ENCODE results near the gene MRPL17. TPM values are rescaled to one million over a fixed set of nuclear protein-coding genes. Genes with fewer than 3 reads are reported as not detected.

Gene MRPL17
- total and polyA plus RNA-seq, 9 of the 15 experiments (the other 6 are each of a cell fraction or from before 2014, with no cell fraction given): 33.9 to 81.6 (median 43.9) TPM

DNA sequence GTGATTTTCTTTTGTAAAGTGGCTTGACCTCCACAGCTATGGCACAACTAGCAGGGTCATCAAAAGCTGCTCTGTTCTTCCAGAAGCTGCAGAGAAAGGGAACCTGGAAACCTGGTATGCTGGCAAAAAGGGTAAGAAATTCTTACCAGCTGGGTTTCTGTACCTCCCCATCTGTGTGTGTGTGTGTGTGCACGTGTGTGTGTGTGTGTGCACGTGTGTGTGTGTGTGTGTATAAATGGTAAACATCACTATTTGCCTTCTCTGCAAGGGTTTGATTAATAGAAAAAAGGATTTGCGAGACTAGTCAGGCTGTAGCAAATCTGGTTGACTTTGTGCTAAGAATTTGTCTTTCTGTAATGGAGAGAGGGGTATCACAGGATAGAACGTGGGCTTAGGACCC, 4.7 kb upstream of the MRPL17 start:
- Histone ChIP-seq H3K4me1 (replicated peaks in 1 of 2; ENCODE audit: control insufficient read depth in 2 of 2, insufficient read depth in 2 of 2, low read length in 2 of 2) (peaks cover 6 to 9% of the 10 kb centered on the region in 2 experiments; a peak in 4 of 5 replicates), H3K79me2 (ENCODE audit: control insufficient read depth, insufficient read depth, low read length) (peaks cover 23% of the 10 kb centered on the region), H3K36me3 (ENCODE audit: control insufficient read depth, insufficient read depth, low read length) (no peaks in the 10 kb centered on the region), H3K9me3 (replicated peaks; ENCODE audit: control insufficient read depth, insufficient read depth, low read depth, low read length) (peaks cover 5% of the 10 kb centered on the region), H3K4me2 (ENCODE audit: insufficient read depth, low read length) (no peak overlapping the region), H3K27ac (ENCODE audit: extremely low read depth, low read depth, low read length) (no peak overlapping the region), H3K9ac (ENCODE audit: insufficient read depth in 1 of 2, low read depth in 2 of 2, low read length in 2 of 2) (no peak overlapping the region), H3K4me3 (no peak overlapping the region), H2AFZ (ENCODE audit: low read depth, low read length) (no peak overlapping the region), H4K20me1 (replicated peaks; ENCODE audit: control insufficient read depth, insufficient read depth, low read length) (no peaks in the 10 kb centered on the region), H3K27me3 (ENCODE audit: control insufficient read depth in 2 of 2, insufficient read depth in 2 of 2, low read length in 2 of 2) (no peaks in the 10 kb centered on the region), H3K9me1 (ENCODE audit: control insufficient read depth, insufficient read depth, low read length) (no peaks in the 10 kb centered on the region)
- intact Hi-C loops (cut with micrococcal nuclease) (no loop called here), in situ Hi-C loops (cut with MboI) (no loop called here)
- WGBS (ENCODE audit: insufficient coverage, low coverage, missing lambda C conversion rate): 35% methylated on average over 4 of the region's 4 CpGs
- CTCF ChIA-PET (ENCODE audit: low intra/inter-chr PET ratio): no interaction called here
- POLR2A ChIA-PET: interaction anchor here (1.0 to 4.0 kb wide), 2 partner anchors 14 to 157 kb away, joined by 4 to 11 read pairs; no protein-coding TSS in a partner anchor
- FAIRE-seq (no peak), DNase-seq (ENCODE audit: extremely low read depth in 1 of 4, low spot score in 3 of 4) (no peak), ATAC-seq (no peak)
- no TSS peak for BruUV-seq (replicated peaks)
- TF ChIP-seq, protein P1, sequence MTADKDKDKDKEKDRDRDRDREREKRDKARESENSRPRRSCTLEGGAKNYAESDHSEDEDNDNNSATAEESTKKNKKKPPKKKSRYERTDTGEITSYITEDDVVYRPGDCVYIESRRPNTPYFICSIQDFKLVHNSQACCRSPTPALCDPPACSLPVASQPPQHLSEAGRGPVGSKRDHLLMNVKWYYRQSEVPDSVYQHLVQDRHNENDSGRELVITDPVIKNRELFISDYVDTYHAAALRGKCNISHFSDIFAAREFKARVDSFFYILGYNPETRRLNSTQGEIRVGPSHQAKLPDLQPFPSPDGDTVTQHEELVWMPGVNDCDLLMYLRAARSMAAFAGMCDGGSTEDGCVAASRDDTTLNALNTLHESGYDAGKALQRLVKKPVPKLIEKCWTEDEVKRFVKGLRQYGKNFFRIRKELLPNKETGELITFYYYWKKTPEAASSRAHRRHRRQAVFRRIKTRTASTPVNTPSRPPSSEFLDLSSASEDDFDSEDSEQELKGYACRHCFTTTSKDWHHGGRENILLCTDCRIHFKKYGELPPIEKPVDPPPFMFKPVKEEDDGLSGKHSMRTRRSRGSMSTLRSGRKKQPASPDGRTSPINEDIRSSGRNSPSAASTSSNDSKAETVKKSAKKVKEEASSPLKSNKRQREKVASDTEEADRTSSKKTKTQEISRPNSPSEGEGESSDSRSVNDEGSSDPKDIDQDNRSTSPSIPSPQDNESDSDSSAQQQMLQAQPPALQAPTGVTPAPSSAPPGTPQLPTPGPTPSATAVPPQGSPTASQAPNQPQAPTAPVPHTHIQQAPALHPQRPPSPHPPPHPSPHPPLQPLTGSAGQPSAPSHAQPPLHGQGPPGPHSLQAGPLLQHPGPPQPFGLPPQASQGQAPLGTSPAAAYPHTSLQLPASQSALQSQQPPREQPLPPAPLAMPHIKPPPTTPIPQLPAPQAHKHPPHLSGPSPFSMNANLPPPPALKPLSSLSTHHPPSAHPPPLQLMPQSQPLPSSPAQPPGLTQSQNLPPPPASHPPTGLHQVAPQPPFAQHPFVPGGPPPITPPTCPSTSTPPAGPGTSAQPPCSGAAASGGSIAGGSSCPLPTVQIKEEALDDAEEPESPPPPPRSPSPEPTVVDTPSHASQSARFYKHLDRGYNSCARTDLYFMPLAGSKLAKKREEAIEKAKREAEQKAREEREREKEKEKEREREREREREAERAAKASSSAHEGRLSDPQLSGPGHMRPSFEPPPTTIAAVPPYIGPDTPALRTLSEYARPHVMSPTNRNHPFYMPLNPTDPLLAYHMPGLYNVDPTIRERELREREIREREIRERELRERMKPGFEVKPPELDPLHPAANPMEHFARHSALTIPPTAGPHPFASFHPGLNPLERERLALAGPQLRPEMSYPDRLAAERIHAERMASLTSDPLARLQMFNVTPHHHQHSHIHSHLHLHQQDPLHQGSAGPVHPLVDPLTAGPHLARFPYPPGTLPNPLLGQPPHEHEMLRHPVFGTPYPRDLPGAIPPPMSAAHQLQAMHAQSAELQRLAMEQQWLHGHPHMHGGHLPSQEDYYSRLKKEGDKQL (CRISPR knock-in tag; IDR thresholded peaks at IDR 0.05; ENCODE audit: borderline replicate concordance): no peak
- TF ChIP-seq HDAC3 (IDR thresholded peaks at IDR 0.05; ENCODE audit: borderline replicate concordance, partially characterized antibody): no peak
- no peak for TF ChIP-seq ZNF263 (CRISPR knock-in tag; IDR thresholded peaks at IDR 0.05; ENCODE audit: borderline replicate concordance)
- no peak for TF ChIP-seq PRMT5 (CRISPR knock-in tag; IDR thresholded peaks at IDR 0.05)
- TF ChIP-seq KAT7 (CRISPR knock-in tag; IDR thresholded peaks at IDR 0.05; ENCODE audit: borderline replicate concordance): no peak
- no peak for TF ChIP-seq HDGF (IDR thresholded peaks at IDR 0.05)
- no peak for TF ChIP-seq TEAD4 (IDR thresholded peaks at IDR 0.05; ENCODE audit: low read length)
- no peak for TF ChIP-seq TEAD4 (CRISPR knock-in tag; IDR thresholded peaks at IDR 0.05; ENCODE audit: borderline replicate concordance)
- TF ChIP-seq ZNF644 (tag; IDR thresholded peaks at IDR 0.05; ENCODE audit: low read depth): no peak
- TF ChIP-seq, protein P2, sequence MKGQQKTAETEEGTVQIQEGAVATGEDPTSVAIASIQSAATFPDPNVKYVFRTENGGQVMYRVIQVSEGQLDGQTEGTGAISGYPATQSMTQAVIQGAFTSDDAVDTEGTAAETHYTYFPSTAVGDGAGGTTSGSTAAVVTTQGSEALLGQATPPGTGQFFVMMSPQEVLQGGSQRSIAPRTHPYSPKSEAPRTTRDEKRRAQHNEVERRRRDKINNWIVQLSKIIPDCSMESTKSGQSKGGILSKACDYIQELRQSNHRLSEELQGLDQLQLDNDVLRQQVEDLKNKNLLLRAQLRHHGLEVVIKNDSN (CRISPR knock-in tag; IDR thresholded peaks at IDR 0.05): no peak
- TF ChIP-seq, protein P3, sequence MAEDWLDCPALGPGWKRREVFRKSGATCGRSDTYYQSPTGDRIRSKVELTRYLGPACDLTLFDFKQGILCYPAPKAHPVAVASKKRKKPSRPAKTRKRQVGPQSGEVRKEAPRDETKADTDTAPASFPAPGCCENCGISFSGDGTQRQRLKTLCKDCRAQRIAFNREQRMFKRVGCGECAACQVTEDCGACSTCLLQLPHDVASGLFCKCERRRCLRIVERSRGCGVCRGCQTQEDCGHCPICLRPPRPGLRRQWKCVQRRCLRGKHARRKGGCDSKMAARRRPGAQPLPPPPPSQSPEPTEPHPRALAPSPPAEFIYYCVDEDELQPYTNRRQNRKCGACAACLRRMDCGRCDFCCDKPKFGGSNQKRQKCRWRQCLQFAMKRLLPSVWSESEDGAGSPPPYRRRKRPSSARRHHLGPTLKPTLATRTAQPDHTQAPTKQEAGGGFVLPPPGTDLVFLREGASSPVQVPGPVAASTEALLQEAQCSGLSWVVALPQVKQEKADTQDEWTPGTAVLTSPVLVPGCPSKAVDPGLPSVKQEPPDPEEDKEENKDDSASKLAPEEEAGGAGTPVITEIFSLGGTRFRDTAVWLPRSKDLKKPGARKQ (CRISPR knock-in tag; IDR thresholded peaks at IDR 0.05): no peak
- TF ChIP-seq, protein P4, sequence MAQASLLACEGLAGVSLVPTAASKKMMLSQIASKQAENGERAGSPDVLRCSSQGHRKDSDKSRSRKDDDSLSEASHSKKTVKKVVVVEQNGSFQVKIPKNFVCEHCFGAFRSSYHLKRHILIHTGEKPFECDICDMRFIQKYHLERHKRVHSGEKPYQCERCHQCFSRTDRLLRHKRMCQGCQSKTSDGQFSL (CRISPR knock-in tag; IDR thresholded peaks at IDR 0.05): no peak
- TF ChIP-seq, protein P4 (tag; IDR thresholded peaks at IDR 0.05): no peak
- no peak for TF ChIP-seq SP1 (CRISPR knock-in tag; IDR thresholded peaks at IDR 0.05)
- TF ChIP-seq HDAC8 (tag; IDR thresholded peaks at IDR 0.05): no peak

All from K562 (cell line).